Vagina (tissue), 2 donors: ENCODE data around the gene PLEKHA5. TPM values are rescaled to one million over a fixed set of nuclear protein-coding genes. Genes with fewer than 3 reads are reported as not detected.
"Not testable (repeated sequence)": the region's sequence is repeated elsewhere in the genome, so short reads cannot be mapped to it uniquely, and the experiment has no call there.

ENCODE experiments used
- DNase-seq, 2 donors: peaks; one replicate each; pipeline ENCODE4 v3.0.0-alpha.2; 2017; ENCODE audit errors: extremely low spot score in 2 of 2
- H3K27ac ChIP-seq: fragments of 200-600 bp; sonication (generic); one replicate; pipeline ENCODE4 v1.5.1; 2019
- H3K27me3 ChIP-seq: fragments of 200-600 bp; sonication (generic); one replicate; pipeline ENCODE4 v1.5.1; 2019
- H3K36me3 ChIP-seq, 2 donors: fragments of 200-600 bp; sonication (generic); one replicate each; pipeline ENCODE4 v1.5.1; 2017 to 2019
- H3K4me1 ChIP-seq: fragments of 200-600 bp; sonication (generic); one replicate; pipeline ENCODE4 v1.5.1; 2019
- H3K4me3 ChIP-seq, 2 donors: fragments of 200-600 bp; sonication (generic); 1 replicate in 1 of 2; 2 replicates in 1 of 2; pipeline ENCODE4 v1.5.1; 2016 to 2019
- H3K9me3 ChIP-seq: fragments of 200-600 bp; sonication (generic); one replicate; pipeline ENCODE4 v1.5.1; 2019
- POLR2A ChIP-seq, 2 donors: fragments of 450-650 bp; IDR thresholded peaks; one replicate each; pipeline ENCODE4 v1.6.1; 2017; ENCODE audit warnings: antibody characterized with exemption in 2 of 2, mild to moderate bottlenecking in 2 of 2, moderate library complexity in 2 of 2
- POLR2AphosphoS5 ChIP-seq, 2 donors: sonication (generic); formaldehyde crosslinking; IDR thresholded peaks; one replicate each; pipeline ENCODE4 v1.9.0; 2017; ENCODE audit warnings: antibody characterized with exemption in 2 of 2, mild to moderate bottlenecking in 2 of 2, low read depth in 1 of 2; ENCODE audit not compliant: insufficient read depth in 1 of 2
- intact Hi-C: fragments of 100-400 bp; cut with DNase I; formaldehyde crosslinking; loops from one replicate; pipeline ENCODE4 v1.15.1; 2023
- total RNA-seq: library from RNA; depleted of rRNA; stranded (reverse); fragments of >200 nt; gene quantifications from one replicate; pipeline ENCODE4 v1.2.3, GENCODE V29; 2016
- TF ChIP-seq, protein P1 (sequence below), 3 experiments: fragments of 450-650 bp in 2 of 3; fragments of 200-600 bp in 1 of 3; sonication (generic) in 1 of 3; IDR thresholded peaks; one replicate each; pipeline ENCODE4 v1.5.1; 2017 to 2019; ENCODE audit warnings: antibody characterized with exemption in 3 of 3, mild to moderate bottlenecking in 2 of 3, moderate library complexity in 2 of 3

Gene PLEKHA5
- total RNA-seq, 1 donor from 2014 or later: 58.4 TPM

DNA sequence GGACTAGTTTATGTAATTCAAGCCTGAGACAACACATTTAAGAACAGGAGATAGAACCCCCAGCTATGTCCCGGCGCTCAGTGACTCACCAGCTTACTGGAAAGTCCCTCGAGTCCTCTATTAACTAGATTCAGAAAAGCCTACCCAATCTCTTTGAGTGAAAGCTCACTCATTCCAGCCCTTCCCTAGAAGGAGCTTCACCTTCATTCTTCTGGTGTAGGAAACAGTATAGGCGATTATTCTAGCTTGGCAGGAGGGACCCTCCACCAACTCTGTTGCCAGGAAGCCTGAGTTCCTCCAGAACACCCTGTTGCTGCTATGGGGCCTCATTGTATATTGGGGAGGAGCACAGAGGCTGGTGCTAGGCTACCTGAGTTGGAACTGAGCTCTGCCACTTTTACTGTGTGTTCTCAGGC is 252.6 kb downstream of the PLEKHA5 start:
- Histone ChIP-seq H3K9me3 (no peaks in the 10 kb centered on the region), H3K4me1 (peaks cover 8% of the 10 kb centered on the region), H3K36me3 (peaks cover 0 to 13% of the 10 kb centered on the region in 2 donors), H3K27me3 (no peaks in the 10 kb centered on the region), H3K27ac (no peak overlapping the region), H3K4me3 (no peak overlapping the region)
- intact Hi-C loops: no loop called here
- TF ChIP-seq, protein P1, sequence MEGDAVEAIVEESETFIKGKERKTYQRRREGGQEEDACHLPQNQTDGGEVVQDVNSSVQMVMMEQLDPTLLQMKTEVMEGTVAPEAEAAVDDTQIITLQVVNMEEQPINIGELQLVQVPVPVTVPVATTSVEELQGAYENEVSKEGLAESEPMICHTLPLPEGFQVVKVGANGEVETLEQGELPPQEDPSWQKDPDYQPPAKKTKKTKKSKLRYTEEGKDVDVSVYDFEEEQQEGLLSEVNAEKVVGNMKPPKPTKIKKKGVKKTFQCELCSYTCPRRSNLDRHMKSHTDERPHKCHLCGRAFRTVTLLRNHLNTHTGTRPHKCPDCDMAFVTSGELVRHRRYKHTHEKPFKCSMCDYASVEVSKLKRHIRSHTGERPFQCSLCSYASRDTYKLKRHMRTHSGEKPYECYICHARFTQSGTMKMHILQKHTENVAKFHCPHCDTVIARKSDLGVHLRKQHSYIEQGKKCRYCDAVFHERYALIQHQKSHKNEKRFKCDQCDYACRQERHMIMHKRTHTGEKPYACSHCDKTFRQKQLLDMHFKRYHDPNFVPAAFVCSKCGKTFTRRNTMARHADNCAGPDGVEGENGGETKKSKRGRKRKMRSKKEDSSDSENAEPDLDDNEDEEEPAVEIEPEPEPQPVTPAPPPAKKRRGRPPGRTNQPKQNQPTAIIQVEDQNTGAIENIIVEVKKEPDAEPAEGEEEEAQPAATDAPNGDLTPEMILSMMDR (IDR thresholded peaks at IDR 0.05): no peak
- TF ChIP-seq POLR2AphosphoS5 (IDR thresholded peaks at IDR 0.05; ENCODE audit: insufficient read depth in 1 of 2, low read depth in 1 of 2) (no peak), POLR2A (IDR thresholded peaks at IDR 0.05) (no peak)
- no peak for DNase-seq

DNA sequence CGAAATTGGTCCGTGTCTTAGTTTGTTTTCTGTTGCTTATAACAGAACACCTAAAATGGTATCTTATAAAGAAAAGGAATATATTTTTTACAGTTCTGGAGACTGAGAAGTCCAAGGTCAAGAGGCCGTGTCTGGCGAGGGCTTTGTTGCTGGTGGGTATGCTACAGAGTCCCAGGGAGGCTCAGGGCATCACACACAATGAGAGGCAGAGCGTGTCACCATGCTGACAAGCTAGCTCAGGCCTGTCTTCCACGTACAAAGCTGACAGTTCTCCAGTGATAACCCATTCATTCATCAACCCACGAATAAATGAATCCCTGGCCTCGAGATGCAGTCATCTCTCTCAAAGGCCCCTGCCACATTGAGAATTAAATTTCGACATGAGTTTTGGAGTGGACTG is 253.0 kb downstream of the PLEKHA5 start:
- Histone ChIP-seq H3K27me3 (no peaks in the 10 kb centered on the region), H3K4me1 (peaks cover 8% of the 10 kb centered on the region), H3K27ac (no peak overlapping the region), H3K36me3 (peaks cover 0 to 13% of the 10 kb centered on the region in 2 donors), H3K9me3 (no peaks in the 10 kb centered on the region), H3K4me3 (no peak overlapping the region)
- TF ChIP-seq, protein P1 (IDR thresholded peaks at IDR 0.05): no peak
- TF ChIP-seq POLR2AphosphoS5 (IDR thresholded peaks at IDR 0.05; ENCODE audit: insufficient read depth in 1 of 2, low read depth in 1 of 2): no peak
- no peak for TF ChIP-seq POLR2A (IDR thresholded peaks at IDR 0.05)
- no peak for DNase-seq
- intact Hi-C loops: no loop called here

DNA sequence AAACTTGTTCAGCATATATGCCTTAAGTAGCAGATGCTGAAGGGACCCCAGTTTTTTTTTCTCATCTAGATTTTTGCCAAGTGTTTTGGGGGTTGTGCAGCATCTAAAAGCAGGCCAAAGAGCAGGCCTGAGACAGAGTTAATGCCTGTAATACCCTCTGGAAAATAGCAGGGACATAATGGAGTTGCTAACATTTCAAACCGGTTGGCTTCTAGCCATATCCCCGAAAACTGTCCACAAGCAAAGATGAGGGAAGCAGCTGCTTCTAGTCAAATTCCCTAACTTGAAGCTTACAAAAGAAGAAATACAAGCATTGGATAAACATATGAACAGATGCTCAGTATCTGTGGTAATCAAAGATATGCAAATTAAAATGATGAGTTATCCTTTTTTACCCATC is 257.6 kb downstream of the PLEKHA5 start:
- H3K36me3 ChIP-seq: no peaks in the 10 kb centered on the region
- peaks cover under 1% of the 10 kb centered on the region for H3K4me1 ChIP-seq
- no peak overlapping the region for H3K27ac ChIP-seq
- intact Hi-C loops: no loop called here
- H3K27me3 ChIP-seq: no peaks in the 10 kb centered on the region
- no peak for DNase-seq
- TF ChIP-seq, protein P1 (IDR thresholded peaks at IDR 0.05): no peak
- no peak for TF ChIP-seq POLR2AphosphoS5 (IDR thresholded peaks at IDR 0.05; ENCODE audit: insufficient read depth in 1 of 2, low read depth in 1 of 2)
- no peak for TF ChIP-seq POLR2A (IDR thresholded peaks at IDR 0.05)
- no peak overlapping the region for H3K4me3 ChIP-seq
- H3K9me3 ChIP-seq: no peaks in the 10 kb centered on the region

DNA sequence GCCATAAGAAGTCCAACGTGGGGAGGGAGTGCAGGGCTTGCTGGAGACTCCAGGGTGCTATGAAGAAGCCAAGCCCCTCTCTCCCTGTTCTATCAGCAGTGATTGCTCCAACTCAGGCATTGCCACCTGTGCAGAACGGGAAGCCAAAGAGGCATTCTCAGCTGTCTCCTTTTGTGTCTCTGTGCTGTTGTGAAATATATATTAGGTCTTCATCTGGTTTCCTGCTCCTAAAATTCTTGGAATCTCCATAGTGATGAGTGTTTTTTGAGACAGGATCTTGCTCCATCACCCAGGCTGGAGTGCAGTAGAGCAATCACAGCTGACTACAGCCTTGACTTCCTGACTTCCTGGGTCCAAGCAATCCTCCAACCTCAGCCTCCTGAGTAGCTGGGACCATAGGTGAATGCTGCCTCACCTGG is 258.6 kb downstream of the PLEKHA5 start:
- Histone ChIP-seq H3K27ac (no peak overlapping the region), H3K4me1 (no peaks in the 10 kb centered on the region), H3K9me3 (no peaks in the 10 kb centered on the region), H3K27me3 (no peaks in the 10 kb centered on the region), H3K36me3 (no peaks in the 10 kb centered on the region), H3K4me3 (no peak overlapping the region)
- no peak for DNase-seq
- TF ChIP-seq POLR2AphosphoS5 (IDR thresholded peaks at IDR 0.05; ENCODE audit: insufficient read depth in 1 of 2, low read depth in 1 of 2): no peak
- TF ChIP-seq POLR2A (IDR thresholded peaks at IDR 0.05): no peak
- TF ChIP-seq, protein P1 (IDR thresholded peaks at IDR 0.05): no peak
- intact Hi-C loops: no loop called here

DNA sequence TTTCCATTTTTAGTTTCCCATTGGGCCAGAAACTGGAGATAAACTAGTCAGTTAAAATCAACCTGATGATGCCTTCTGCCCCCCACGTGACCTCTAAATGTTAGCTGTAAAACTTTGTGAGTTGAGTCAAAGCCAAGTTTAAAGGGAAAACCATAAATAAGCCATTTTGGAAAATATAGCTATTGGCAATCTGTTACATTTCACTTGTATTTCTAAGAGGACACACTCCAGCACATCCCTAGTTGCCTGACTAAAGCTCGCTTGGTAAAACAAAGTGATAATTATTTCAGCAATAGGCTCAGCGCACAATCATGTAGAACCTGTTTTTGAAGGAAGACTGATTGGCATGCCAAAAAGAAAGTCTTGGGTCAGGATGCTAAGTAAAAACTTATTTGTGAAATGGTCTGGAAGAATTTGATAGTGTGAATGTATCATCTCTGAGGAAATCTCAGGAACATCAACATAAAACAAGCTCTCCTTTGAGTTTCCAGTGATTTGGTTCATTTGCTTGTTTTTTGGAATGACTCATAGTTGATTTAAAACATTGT is 260.6 kb downstream of the PLEKHA5 start:
- intact Hi-C loops: no loop called here
- Histone ChIP-seq H3K27me3 (no peaks in the 10 kb centered on the region), H3K27ac (no peak overlapping the region), H3K9me3 (no peaks in the 10 kb centered on the region), H3K4me1 (no peaks in the 10 kb centered on the region), H3K36me3 (no peaks in the 10 kb centered on the region), H3K4me3 (no peak overlapping the region)
- no peak for TF ChIP-seq POLR2AphosphoS5 (IDR thresholded peaks at IDR 0.05; ENCODE audit: insufficient read depth in 1 of 2, low read depth in 1 of 2)
- TF ChIP-seq, protein P1 (IDR thresholded peaks at IDR 0.05): no peak
- no peak for TF ChIP-seq POLR2A (IDR thresholded peaks at IDR 0.05)
- DNase-seq: no peak

DNA sequence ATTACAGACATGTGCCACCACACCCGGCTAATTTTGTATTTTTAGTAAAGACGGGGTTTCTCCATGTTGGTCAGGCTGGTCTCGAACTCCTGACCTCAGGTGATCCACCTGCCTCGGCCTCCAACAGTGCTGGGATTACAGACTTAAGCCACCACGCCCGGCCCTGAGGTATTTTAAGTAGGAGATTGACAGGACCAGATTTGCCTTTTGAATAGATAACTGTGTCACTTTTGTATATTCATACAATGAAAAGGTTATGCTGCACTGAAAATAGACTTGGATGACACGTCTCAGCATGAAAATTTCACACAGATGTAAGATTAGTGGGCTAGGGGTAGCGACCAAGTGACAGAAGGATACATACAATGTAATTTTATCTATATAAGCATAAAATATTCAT is 263.1 kb downstream of the PLEKHA5 start:
- intact Hi-C loops, H3K4me3 ChIP-seq, DNase-seq, H3K27ac ChIP-seq, H3K9me3 ChIP-seq, H3K27me3 ChIP-seq, H3K36me3 ChIP-seq, H3K4me1 ChIP-seq: not testable (repeated sequence)
